Right lobe of liver (tissue), 6 donors: Measurements from ENCODE around the gene VSIG2. TPM values are rescaled to one million over a fixed set of nuclear protein-coding genes. Genes with fewer than 3 reads are reported as not detected.

Source experiments
- ATAC-seq, 4 donors: fragments of 200-7000 bp; cut with Tn5 transposase; one replicate each; pipeline ENCODE4 v1.9.1; 2020; ENCODE audit warnings: mild to moderate bottlenecking in 4 of 4, moderate library complexity in 4 of 4
- DNase-seq, 3 donors: peaks; one replicate each; pipeline ENCODE4 v3.0.0-alpha.2; 2020
- H3K27ac ChIP-seq, 3 donors: fragments of 200-600 bp; one replicate each; pipeline ENCODE4 v1.8.0; 2022
- H3K27me3 ChIP-seq, 2 donors: fragments of 200-600 bp; one replicate each; pipeline ENCODE4 v1.8.0; 2022
- H3K36me3 ChIP-seq, 4 donors: fragments of 200-600 bp; sonication (generic) in 1 of 4; one replicate each; pipeline versions ENCODE4 v1.5.1 to v1.8.0; 2017 to 2022; ENCODE audit warnings: control low read depth in 1 of 4
- H3K4me1 ChIP-seq, 4 donors: fragments of 200-600 bp; sonication (generic) in 1 of 4; one replicate each; pipeline versions ENCODE4 v1.5.1 to v1.8.0; 2017 to 2022; ENCODE audit warnings: control low read depth in 1 of 4
- H3K4me3 ChIP-seq, 3 donors: fragments of 200-600 bp; one replicate each; pipeline ENCODE4 v1.8.0; 2022
- H3K9me3 ChIP-seq, 4 donors: fragments of 200-600 bp; sonication (generic) in 1 of 4; one replicate each; pipeline versions ENCODE4 v1.5.1 to v1.8.0; 2017 to 2022; ENCODE audit warnings: control low read depth in 1 of 4
- POLR2A ChIP-seq: fragments of 450-650 bp; IDR thresholded peaks from one replicate; pipeline ENCODE4 v1.6.1; 2017; ENCODE audit warnings: antibody characterized with exemption, mild to moderate bottlenecking
- WGBS: methylation state at CpG from one replicate; pipeline ENCODE4 v1.1.6; 2018; ENCODE audit warnings: low coverage, low lambda C conversion rate; ENCODE audit not compliant: insufficient coverage; ENCODE audit errors: missing lambda C conversion rate; 5-methylcytosine and 5-hydroxymethylcytosine counted together
- intact Hi-C, 2 donors: fragments of 100-400 bp; cut with DNase I; formaldehyde crosslinking; loops; one replicate each; pipeline versions ENCODE4 v1.11.2 to v1.14.1; 2022
- total RNA-seq, 6 experiments: library from RNA; depleted of rRNA in 2 of 6; stranded (reverse); fragments of >200 nt in 2 of 6; fragmentation: NEBNext Ultra II Directional in 3 of 6; extraction: Animal tissue kit (Norgen Biotek cat#: 25700) in 3 of 6; gene quantifications; one replicate each; pipeline versions ENCODE4 v1.1.0 to v1.2.4, GENCODE V29; 2016 to 2023
- TF ChIP-seq, protein P1 (sequence below), 4 donors: fragments of 200-600 bp in 3 of 4; fragments of 450-650 bp in 1 of 4; IDR thresholded peaks; one replicate each; pipeline versions ENCODE4 v1.5.1 to v1.8.0; 2016 to 2022; ENCODE audit warnings: antibody characterized with exemption in 4 of 4, mild to moderate bottlenecking in 2 of 4
- donor health status: DM: no; HTN: yes; CAD: no.
- donor health status: DM: no; HTN: no; CAD: no.
- donor health status: DM: no; HTN: no; CAD: no.
- donor health status: DM: no; HTN: yes; CAD: no.
- donor health status: DM: no; HTN: yes; CAD: no.

The VSIG2 gene
- total RNA-seq, 6 experiments from 2014 or later = 0.68 to 1.4 (median 0.83) TPM; not detected in 1

DNA sequence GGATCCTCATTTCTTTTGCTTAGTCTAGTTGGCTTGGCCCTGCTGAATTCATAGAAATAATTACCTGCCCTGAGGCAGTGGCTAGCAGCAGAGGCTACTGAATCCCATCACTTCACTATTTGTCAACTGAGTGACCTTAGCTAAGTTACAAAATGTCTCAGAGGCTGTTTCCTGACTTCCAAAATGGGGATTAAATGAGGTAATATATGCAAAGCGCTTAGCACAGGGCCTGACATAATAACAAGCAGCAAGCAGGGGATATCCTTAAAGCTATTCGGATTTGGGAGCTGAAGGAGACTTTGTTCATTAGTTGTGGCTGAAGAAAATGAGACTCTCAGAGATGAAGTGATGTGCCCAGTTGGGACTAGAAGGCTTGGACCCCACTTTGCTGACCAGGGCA lies 9.5 kb downstream of the VSIG2 start:
- no CpG with 5 or more reads among the region's 2 CpGs for WGBS
- no peak for TF ChIP-seq POLR2A
- TF ChIP-seq, protein P1, sequence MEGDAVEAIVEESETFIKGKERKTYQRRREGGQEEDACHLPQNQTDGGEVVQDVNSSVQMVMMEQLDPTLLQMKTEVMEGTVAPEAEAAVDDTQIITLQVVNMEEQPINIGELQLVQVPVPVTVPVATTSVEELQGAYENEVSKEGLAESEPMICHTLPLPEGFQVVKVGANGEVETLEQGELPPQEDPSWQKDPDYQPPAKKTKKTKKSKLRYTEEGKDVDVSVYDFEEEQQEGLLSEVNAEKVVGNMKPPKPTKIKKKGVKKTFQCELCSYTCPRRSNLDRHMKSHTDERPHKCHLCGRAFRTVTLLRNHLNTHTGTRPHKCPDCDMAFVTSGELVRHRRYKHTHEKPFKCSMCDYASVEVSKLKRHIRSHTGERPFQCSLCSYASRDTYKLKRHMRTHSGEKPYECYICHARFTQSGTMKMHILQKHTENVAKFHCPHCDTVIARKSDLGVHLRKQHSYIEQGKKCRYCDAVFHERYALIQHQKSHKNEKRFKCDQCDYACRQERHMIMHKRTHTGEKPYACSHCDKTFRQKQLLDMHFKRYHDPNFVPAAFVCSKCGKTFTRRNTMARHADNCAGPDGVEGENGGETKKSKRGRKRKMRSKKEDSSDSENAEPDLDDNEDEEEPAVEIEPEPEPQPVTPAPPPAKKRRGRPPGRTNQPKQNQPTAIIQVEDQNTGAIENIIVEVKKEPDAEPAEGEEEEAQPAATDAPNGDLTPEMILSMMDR (IDR thresholded peaks at IDR 0.05) = no peak
- Histone ChIP-seq H3K27me3 (peaks cover 0 to 9% of the 10 kb centered on the region in 2 donors), H3K36me3 (no peaks in the 10 kb centered on the region), H3K27ac (no peak overlapping the region), H3K4me3 (no peak overlapping the region), H3K4me1 (peaks cover 0 to 20% (median 0%) of the 10 kb centered on the region in 4 donors), H3K9me3 (no peaks in the 10 kb centered on the region)
- DNase-seq = no peak
- intact Hi-C loops = no loop called here
- ATAC-seq = no peak

DNA sequence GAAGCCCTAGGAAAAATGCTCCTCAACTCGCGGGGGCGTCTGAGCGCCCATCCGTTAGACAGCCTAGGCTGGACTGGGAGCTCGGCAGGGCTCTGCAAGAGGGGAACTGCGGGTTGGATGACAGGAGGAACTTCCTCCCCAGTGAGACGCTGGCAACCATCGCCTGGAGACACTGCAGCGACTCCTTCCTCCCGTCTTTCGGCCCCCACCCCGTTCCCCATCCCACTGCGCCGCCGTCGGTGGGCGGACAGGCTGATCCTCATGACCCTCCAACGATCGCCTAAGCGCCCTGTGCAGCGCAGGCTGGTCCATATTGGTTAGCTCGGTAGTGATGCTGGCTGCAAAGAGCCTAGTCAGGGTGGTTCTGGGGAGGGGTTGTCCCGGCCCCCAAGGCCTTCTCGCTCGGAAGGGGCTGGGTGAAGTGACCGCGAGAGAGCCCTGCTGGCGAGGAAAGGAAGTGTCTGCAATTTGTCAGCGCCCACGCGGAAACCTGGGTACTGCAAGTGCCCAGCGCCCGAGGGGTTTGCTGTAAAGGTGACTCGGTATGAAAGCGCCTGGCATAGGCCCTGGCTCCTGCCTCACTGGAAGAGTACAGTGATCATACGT lies 11.7 kb downstream of the VSIG2 start:
- Histone ChIP-seq H3K4me3 (peak overlapping the region; percentile 18 to 46 (median 33)), H3K36me3 (no peaks in the 10 kb centered on the region), H3K4me1 (peaks cover 0 to 11% (median 0%) of the 10 kb centered on the region in 4 donors), H3K27ac (no peak overlapping the region), H3K9me3 (no peaks in the 10 kb centered on the region), H3K27me3 (peaks cover 0 to 6% of the 10 kb centered on the region in 2 donors)
- intact Hi-C loops = no loop called here
- no peak for TF ChIP-seq POLR2A
- TF ChIP-seq, protein P1 (IDR thresholded peaks at IDR 0.05) = peak; percentile 17 to 28 (median 24)
- ATAC-seq (peak; percentile 24 to 41 (median 31)), DNase-seq (peak in 2 of 3 donors; percentile 52 to 70)
- 5% methylated on average over 12 of the region's 37 CpGs for WGBS

DNA sequence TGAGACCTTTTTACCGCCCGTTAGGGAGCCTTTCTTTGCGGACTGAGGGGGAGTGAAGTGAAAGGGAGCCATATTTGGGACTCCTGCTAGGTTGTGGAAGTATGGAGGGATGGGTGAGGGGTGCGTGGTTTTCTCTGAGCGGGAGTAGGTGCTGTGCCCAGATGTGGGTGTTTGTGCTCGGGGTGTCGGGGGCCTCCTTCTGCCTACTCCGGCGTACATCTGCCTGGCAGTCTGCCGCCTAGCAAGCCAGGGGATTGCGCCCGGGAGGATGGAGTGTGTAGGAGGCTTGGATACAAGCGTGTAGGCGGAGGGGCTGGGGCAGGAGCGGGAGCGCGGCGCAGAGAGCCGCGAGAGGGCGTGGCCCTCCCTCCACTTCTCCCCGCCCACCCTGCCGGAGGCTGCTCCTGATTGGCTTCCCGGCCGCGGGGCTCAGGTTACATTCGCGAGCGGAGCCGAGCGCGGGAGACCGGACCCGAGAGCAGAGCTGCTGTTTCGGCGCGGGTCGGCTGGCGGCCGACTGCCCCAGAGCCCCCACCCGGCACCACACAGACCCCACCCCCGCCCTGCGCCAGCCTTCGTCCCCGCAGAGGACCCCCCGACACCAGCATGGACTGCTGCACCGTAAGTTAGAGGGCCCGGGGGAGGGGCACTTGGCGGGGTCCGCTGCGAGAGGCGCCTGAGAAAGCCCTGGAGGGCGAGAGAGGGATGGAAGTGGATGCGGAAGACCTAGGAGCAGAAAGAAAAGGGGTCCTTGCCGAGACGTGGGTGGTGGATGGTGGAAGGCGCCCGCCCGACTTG lies 12.4 kb downstream of the VSIG2 start, which contains the start of gene NRGN:
Gene NRGN (plus strand): TSS at position 464 of the 798 bp plus-strand sequence. CDS start 143 bp downstream, at position 607.
- H3K27ac ChIP-seq = no peak within 1 kb of the TSS
- peaks cover 0 to 11% (median 0%) of the 10 kb centered on the region in 4 donors for H3K4me1 ChIP-seq
- H3K9me3 ChIP-seq = no peaks in the 10 kb centered on the region
- peak; percentile 89 to 93 (median 92) for DNase-seq
- H3K27me3 ChIP-seq = no peaks in the 10 kb centered on the region
- TF ChIP-seq, protein P1 (IDR thresholded peaks at IDR 0.05) = no peak
- TF ChIP-seq POLR2A = no peak
- intact Hi-C loops = no loop called here
- ATAC-seq = peak; percentile 99
- 3% methylated on average over 27 of the region's 59 CpGs for WGBS
- peak within 1 kb of the TSS; percentile 18 to 46 (median 33) for H3K4me3 ChIP-seq
- no peaks in the 10 kb centered on the region for H3K36me3 ChIP-seq

DNA sequence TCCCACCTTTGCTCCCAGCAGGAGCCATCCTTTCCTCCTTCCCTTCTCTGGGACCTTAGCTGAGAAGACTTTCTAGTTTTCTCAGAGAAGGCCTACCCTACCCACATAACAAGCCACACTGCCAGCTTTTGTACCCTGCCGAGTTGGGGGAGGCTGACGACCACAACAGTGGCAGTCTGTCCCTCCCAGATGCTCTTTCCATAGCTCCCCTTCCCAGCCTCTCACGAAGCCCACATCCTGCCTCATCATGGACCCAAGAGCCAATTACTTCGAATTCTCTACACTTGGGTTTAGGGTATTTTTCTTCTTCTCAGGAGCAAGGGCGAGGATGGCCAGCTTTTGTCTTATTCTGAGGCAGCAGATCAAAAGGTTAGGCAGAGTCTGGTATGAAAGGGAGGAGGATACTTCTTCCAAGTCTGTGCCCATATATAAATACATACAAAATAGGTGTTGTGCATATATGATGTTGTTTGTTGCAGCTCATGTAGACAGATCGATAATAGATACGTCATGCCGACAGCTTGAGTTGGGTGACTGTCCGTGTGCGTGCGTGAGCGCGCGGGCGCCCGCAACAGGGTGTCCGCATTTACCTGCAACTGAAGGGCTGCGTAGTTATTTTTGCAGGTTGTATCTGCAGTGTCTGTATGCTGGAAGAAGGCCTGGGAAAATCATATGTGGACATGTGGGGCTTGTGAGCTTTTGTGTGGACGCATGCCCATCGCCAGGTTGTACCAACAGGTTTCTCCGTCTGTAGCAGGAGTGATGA lies 13.2 kb downstream of the VSIG2 start:
- no peak overlapping the region for H3K4me3 ChIP-seq

More for the DNA sequence above, 13.2 kb downstream of the VSIG2 start:
- ATAC-seq = no peak
- Histone ChIP-seq H3K27ac (no peak overlapping the region), H3K4me1 (peaks cover 0 to 11% (median 0%) of the 10 kb centered on the region in 4 donors), H3K36me3 (no peaks in the 10 kb centered on the region), H3K27me3 (no peaks in the 10 kb centered on the region), H3K9me3 (no peaks in the 10 kb centered on the region)
- WGBS = 44% methylated on average over 21 of the region's 21 CpGs
- intact Hi-C loops = no loop called here
- TF ChIP-seq POLR2A = no peak
- TF ChIP-seq, protein P1 (IDR thresholded peaks at IDR 0.05) = no peak
- no peak for DNase-seq
